Stimulated activated CD8-positive, alpha-beta memory T cell treated with anti-CD3 and anti-CD28 coated beads, Interleukin-4, amount 100 ng/mL, for 24 hours (primary cell): ENCODE data around the gene CCSER1.
"Not testable (repeated sequence)": the region's sequence is repeated elsewhere in the genome, so short reads cannot be mapped to it uniquely, and the experiment has no call there.

Source experiments
- DNase-seq: peaks from one replicate; pipeline ENCODE4 v3.0.0-alpha.2; 2020; ENCODE audit warnings: low read depth

CCSER1 gene

GRCh38 chr4:90445380-90445779 lies 318.2 kb downstream of the CCSER1 start:
- DNase-seq: no peak

- no peak for DNase-seq
Observed at GRCh38 chr4:90449626-90450025, 322.4 kb downstream of the CCSER1 start.

DNA sequence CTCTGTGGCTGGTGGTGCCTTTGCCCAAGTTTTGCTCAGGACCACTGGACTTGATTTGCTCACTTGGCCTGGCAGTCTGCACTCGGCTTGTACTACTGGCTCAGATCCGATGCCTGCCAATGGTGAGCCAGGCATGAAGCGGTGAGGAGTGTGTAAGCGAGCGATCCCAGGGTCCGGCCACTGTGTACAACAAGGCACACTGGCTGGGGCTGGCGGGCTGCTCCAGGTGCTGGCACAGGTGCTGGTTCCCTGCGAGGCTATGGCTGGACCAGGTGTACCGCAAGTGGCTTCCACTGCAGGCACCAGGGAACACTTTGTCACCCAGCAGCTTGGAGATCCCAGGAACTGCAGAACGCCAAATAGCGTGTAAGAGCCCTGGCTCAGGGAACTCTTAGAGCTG lies 329.7 kb downstream of the CCSER1 start:
- DNase-seq: no peak

DNA sequence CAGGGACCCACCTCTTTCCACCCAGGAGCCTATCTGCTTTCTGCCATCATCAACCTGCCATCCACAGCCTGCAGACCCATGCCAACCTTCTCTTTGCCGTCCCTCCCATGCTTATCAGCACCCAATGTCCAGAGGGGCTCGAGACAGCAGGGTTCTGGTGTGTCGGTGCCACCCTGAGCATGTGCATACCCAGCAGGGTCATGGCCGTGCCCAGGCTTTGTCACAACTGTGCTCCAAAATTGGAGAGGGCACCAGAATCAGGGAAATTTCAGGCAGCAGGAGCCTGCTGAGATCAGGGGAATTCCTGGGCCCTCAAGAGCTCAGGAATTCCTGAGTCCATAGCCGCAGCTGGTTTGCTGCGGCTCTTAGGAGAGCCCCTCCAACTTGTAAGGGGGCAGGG lies 330.6 kb downstream of the CCSER1 start:
- DNase-seq: no peak

DNA sequence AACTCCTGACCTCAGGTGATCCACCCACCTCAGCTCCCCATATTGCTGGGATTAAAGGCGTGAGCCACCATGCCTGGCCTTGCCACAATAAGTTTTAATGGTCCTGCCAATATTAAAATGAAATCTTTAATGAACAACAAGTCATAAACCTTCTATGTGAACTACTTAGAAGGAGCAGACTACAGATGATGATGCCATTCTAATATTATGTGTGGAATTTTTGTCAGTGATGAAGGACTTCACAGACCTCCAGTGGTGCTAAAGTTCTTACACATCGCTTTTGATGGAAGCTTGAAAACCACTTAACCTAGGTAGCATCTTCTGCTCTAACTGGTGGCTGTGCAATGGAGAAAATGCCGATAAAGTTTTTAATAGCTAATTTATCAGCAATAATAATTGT lies 331.4 kb downstream of the CCSER1 start:
- DNase-seq: no peak

DNA sequence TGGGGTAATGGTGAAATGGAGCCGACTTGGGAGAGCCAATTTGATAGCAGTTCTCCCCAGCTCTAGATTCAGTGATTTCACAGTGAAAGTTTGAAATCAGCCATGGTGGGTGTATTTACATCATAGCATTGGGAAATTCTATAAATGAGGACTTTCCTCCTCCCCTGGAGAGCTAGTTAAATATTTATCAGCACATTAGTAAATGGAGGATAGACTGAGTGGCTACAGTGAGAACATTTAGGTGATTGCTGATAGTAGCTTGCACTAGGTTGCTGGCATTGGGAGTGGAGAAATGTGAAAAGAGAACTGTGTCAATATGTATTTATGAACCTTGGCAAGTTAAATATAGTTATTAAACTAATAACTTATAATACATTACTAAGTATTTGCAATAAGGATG lies 347.3 kb downstream of the CCSER1 start:
- DNase-seq: no peak

GRCh38 chr4:90476019-90476418 lies 348.8 kb downstream of the CCSER1 start:
- DNase-seq: no peak

GRCh38 chr4:90476586-90476985 lies 349.4 kb downstream of the CCSER1 start:
- DNase-seq: no peak

- not testable (repeated sequence) for DNase-seq
Observed at GRCh38 chr4:90484894-90485293, 357.7 kb downstream of the CCSER1 start.

DNA sequence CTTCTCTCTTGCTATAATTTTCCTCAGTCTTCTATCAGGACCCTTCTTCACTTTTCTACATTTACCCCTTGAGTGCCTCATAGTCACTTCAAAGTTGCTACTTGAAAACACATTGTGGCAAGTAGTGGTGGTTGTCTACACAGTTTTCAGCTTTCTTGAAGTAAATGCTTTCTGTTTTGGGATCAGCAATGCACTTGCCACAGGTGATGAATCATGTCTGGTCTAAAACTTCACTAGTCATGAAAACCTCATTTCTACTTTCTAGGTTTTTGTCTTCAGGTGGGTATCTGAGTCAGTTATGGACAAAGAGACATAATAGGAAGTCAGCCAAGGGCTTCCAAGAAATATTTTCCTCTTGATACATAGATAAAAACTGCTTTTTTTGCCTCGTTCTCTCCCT lies 359.2 kb downstream of the CCSER1 start:
- no peak for DNase-seq

DNA sequence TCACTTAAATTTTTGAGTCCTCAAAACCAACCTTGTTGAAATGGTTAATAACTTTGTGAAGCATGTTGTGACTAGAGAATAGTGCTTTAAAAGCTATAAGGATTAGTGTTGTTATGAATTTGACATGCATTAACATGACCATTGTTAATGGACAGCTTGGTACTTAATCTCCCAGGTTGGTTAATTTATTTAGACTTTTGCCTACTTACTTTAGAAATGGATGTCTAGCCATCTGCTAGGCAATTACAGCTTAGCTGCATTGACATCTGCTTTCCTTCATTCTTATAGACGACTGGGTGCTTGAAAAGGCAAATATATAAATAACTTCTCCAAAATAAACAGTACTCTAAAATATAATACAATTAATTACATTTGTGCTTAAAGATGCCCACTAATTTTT lies 368.0 kb downstream of the CCSER1 start:
- no peak for DNase-seq

GRCh38 chr4:90495936-90496335 lies 368.7 kb downstream of the CCSER1 start:
- DNase-seq: no peak

GRCh38 chr4:90498175-90498574 lies 371.0 kb downstream of the CCSER1 start:
- DNase-seq: no peak

- DNase-seq: no peak
Observed at GRCh38 chr4:90503677-90504076, 376.5 kb downstream of the CCSER1 start.

DNA sequence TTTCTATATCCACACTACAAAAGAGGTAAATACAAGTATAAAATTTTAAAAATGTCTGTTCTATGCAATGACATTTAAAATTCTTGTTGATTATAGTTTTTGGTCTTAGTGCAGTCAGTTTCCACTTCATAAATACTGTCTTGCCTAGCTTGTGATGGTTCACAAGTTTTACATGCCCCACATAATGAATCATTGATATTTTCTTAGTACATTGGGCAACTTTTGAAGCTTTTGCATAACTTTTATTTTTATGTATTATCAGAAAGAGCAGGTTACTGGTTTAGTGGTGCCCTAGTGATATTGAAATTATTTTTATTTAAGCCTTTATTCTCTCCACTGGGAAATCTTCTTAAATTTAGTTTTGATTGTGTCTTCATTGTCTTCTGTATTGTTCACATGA lies 388.0 kb downstream of the CCSER1 start:
- no peak for DNase-seq

DNA sequence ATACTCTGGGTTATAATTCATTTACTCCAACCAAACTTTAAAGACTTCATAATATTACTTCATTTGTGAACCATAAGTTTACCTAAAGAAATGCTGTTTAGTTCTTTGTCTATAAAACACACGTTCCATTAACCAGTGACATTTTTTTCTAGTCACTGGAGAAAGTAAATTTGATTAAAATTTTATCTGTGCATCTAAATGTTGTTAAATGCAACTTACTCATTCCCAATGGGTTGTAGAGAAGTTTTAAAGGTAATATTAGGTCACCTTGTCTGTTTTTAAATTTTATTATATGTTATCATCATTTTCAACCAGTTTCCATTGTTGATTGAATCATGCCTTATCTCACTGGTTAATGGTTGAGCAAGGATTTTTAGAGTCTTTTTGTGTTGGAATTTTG lies 401.4 kb downstream of the CCSER1 start:
- DNase-seq: no peak

GRCh38 chr4:90536408-90536807 lies 409.2 kb downstream of the CCSER1 start:
- DNase-seq: no peak

GRCh38 chr4:90537491-90537890 lies 410.3 kb downstream of the CCSER1 start:
- DNase-seq: no peak

DNA sequence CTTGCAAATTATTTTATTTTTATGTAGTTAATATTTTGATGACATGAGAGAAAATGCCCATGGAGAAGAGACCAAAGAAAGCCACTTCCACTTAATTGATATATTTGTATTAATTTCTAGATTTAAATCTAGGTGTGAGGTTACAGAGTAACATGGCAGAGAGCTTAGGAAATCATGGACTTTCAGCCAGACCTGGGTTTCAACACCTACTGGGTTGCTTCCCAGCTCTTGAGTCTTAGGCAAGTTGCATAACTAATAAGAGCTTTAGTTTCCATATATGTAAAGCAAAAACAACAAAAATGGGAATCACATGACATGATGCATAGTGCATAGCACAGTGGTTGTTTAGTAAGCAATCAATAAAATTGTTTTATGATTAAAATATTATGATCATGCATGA lies 413.3 kb downstream of the CCSER1 start:
- DNase-seq: no peak

DNA sequence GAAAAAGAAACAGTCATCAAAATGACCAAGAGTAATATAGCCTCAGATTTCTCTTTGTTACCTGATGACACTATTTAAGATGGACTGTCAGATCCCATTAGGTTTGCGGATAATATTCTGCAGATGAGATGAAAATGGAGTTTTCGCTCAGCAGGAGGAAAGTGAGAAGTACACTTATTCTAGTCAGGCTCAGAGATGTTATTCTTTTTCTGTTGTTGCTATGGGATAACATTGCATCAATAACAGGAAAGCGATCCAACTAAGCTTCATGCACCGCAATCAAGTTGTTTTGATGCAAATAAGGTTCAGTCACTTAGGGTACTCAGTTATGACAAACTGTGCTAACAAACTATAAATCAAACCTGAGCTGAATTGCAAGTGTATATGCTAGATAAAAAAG lies 415.0 kb downstream of the CCSER1 start:
- no peak for DNase-seq

DNA sequence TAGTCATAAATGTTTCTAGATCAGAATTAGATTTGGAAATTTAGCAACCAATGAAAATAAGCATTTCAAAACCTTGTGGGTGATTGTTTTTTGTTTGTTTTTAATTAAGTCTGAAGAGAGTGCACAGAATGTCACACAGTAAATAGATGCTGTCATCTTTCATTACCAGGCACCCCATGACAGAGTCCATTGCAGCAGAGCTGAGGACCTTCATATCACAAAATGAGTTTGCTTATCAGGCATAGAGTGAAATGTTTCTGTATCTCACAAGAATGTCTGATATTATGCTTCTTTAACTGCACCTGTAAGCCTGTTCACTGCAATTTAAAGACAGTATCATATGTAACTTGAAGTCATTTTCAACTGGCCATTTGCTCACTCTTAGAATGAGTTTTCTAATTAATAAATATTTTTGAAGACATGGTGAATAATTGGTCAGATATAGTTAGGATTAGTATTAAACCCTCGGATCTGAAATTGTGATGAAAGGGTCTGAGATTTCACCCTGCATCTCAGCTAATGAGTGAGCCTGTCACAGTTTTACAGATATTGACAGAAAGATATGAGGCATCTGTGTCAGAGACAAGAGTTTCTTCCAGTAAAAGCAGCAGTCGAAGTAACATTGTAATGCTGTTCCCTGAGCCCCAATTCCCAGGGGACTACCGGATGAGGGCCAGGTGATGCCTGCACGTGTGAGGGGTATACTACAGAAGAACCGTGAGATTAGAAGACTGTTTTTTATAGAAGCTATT lies 416.4 kb downstream of the CCSER1 start:
- DNase-seq: no peak

DNA sequence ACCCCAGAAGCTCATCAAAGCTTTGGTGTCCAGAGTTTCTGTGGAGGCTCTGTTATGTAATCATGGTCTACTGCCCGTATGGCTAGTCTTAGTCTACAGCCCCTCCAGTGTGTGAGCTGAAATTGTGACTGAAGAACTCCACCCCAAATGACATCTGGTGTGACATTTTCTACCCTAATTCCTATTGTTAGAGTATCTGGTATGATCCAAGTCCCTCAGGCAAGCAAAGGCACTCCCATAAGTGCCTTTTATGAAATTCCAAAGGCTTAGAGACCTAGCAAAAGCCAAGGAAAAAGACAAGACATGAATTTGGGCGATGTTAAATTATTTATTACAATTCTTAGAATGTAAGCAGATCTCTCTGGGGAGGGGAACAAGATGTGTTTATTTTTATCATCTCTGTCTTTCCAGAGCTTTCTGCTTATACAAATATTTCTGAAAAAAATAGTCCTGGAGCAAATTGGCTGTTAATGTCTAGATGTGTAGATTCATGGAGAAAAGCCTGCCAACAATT lies 417.4 kb downstream of the CCSER1 start:
- DNase-seq: no peak

- DNase-seq: no peak
Observed at GRCh38 chr4:90545380-90545779, 418.2 kb downstream of the CCSER1 start.

DNA sequence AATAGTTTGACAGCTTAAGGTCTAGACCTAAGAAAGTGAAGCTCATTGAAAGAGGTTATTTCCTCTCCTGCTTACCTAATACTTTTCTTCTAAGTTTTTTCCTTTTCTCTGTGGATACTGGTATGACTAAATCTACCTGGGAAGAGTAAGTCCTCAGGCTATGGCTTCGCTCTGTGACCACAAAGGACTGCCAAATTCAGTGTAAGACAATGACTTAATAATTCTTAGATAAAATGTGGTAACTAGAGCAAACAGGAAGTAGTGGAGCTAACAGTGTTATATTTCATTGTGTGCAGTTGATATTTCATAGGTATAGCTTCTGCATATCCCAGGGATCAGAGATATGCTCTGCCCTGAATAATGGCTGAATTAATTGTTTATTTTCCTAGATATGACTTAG lies 418.9 kb downstream of the CCSER1 start:
- DNase-seq: no peak
